ENCODE results near the gene DUSP7.
A peak's percentile ranks its signal among the peaks of the same experiment; 100 is the strongest.

Gene DUSP7

GRCh38 chr3:52068055-52068571, 11.7 kb upstream of the DUSP7 start:
- no peak for DNase-seq (ENCODE audit: low spot score)

DNA sequence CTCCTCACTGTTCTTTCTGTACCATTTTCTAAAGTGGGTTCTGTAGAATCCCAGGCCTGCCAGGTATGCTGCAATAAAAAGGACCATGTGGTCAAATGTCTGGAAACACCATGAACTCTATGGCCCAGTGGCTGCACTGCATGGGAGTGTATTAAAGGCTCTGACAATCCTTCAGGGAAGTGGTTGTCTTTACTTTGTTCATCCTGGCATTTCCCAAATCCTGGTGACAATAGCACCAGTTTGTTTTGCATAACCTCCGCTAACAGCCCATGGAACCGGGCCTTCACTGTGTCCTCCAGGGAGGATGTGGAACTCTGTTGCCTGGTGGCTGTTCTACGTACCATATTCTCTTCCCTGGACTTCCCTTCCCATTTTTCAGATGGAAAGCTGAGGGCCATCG, 11.2 kb upstream of the DUSP7 start:
- DNase-seq (ENCODE audit: low spot score): no peak

DNA sequence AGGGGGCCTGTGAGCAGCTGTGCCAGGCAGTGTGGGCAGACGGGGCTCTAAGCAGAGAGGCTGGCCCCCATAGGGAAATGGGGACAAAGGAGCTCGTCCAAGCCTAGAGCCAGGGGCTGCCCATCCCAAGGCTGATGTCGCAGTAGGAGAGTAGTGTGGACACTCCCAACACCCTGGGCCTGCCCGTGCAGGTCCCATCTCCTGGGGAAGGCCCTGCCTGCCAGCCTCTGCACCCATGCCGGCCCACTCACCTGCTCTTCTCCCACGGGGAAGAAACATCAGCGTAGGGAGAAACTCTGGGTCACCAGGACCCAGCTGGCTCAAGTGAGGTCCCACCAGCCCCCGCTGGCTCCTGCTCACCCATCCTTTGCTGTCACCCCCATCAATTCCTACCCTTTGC, 10.7 kb upstream of the DUSP7 start:
- no peak for DNase-seq (ENCODE audit: low spot score)

DNA sequence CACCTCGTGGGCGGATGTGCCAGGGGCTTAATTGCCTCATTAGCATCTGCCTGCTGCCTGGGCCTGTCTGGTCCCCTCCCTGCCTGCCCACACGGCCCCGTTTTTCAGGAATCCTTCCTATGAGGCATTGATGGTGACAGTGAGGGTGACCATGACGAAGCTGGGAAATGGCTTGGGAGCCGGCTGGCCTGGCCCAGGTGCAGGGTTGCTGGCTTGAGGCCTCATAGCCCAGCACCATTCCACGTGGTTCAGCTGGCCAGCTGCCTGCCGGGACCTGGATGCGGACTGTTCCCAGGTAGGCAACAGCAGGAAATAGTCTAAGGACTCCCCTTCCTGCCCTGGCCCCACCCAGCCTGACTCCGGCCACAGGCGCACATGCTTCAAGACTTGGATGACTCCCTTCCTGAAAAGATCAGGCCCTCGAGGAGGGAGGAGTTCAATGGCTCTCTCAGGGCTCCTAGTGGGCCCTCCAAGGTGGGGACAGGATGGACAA, 8.9 kb upstream of the DUSP7 start:
- no peak for DNase-seq (ENCODE audit: low spot score)

DNA sequence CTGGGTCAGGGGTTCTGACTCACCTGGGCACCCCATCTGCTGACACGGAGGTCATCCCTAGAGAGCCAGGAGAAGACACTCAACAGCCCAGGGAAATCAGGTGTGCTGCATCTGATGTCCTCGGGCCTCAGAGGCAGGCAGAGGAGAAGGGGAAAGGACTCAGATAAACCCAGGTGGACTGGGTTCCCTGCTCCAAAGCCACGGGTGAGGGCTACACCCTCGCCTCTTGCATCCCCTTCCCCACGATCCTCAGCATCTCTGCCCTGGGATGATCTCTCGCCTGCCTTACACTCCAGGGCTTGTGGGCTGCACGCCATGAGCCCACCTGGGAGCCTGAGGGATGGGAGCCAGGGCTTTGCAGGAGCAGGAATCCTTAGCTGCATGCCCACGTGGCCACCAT, 8.2 kb upstream of the DUSP7 start:
- no peak for DNase-seq (ENCODE audit: low spot score)

- DNase-seq (ENCODE audit: low spot score): no peak
Observed at GRCh38 chr3:52063026-52063723, 6.8 kb upstream of the DUSP7 start.

- DNase-seq (ENCODE audit: low spot score): peak; percentile 15
Observed at GRCh38 chr3:52062505-52062904, 6.1 kb upstream of the DUSP7 start.

- DNase-seq (ENCODE audit: low spot score): no peak
Observed at GRCh38 chr3:52061121-52061910, 4.9 kb upstream of the DUSP7 start.

DNA sequence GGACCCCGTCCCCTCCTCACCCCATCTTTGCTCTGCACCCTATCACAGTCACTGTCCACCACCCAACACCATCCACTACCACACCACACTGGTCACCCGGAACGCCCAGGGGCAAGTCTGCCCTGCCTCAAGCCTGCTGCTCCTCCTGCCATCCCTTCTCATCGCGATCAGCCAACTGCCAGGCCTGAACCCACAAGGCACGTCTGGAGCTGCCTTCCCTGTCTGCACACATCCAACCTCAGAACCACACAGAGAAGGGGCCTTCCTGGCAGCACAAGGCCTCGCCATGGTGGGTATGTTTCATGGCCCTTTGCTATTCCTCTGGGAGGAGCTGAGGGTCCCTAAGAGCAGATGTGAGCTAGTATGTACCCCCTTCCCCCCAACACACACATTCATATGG, 3.4 kb upstream of the DUSP7 start:
- no peak for DNase-seq (ENCODE audit: low spot score)

DNA sequence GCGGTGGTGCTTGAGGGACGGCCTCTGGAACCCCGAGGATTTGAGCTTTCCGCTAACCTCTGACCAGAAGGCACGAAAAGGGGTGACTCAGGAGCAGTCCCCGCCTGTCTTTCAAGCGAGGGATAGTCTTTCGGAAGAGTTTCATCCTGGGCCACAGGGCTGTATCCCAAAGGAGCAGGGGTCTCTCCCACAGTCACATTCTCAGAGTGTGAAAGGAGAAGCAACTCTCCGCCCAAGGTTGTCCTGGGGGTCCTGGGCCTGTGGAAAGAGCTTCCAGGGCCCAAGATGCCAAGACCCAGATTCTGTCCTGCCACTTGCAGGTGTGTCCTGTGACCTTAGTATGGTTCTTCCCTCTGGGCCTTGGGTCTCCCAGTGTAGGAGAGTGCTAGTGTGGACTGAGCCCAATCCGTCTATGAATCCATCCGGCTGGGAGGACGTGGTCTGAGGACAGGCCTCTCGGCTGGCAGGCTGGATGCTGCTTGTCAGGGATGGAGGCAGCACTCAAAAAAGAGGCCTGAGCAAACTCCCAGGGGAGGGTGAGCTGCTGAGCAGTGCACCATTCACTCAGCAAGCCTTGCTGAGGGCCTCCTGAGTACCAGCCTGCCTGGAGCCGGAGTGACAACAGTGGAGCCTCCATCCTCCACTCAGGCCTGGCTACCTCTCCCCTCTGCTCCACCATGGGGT, 1.6 kb upstream of the DUSP7 start:
- DNase-seq (ENCODE audit: low spot score): no peak

GRCh38 chr3:52056968-52057811, 819 bp upstream of the DUSP7 start:
- peak; percentile 100 for DNase-seq (ENCODE audit: low spot score)

GRCh38 chr3:52055537-52056351, 627 bp downstream of the DUSP7 start:
- DNase-seq (ENCODE audit: low spot score): peak; percentile 20

DNA sequence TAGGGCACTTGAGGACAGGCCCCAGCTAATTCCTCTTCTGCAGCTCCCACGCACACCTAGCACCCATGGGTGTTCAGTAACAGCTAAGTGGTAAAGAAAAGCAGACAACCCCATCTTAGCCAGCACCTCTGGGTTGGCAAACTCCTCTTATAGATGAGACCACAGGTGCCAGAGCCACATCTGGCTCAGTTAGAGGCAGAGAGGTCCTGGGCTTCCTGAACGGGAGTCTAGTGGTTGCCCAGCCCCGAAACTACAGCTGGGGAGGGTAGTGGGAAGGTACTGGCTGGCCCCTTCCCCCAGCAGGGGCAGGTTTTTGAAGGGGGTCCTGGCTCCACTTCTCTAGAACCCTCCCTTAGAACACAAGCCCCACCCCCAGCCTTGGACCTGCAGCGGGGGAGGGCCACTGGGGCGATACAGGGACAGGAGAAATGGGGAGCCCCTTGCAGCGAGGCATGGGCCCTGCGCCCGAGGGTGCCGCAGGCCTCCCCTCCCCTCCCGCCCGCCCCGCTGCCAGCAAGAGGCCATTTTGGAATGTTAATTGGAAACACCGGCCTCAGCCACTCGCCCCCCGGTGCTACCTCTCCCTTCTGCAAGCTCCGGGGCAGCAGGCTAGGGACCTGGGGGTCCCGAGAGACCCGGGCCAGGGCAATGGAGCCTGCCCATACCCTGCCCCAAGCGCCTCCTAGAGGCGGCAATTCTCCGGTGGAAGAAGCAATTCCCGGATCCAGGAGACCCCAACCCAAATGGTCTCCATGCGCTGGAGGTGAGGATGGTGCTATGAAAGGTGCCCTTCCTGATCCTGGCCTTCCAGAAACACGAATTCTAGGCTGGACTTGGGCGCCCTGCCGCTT, 1.5 kb downstream of the DUSP7 start:
- DNase-seq (ENCODE audit: low spot score): peak; percentile 9

DNA sequence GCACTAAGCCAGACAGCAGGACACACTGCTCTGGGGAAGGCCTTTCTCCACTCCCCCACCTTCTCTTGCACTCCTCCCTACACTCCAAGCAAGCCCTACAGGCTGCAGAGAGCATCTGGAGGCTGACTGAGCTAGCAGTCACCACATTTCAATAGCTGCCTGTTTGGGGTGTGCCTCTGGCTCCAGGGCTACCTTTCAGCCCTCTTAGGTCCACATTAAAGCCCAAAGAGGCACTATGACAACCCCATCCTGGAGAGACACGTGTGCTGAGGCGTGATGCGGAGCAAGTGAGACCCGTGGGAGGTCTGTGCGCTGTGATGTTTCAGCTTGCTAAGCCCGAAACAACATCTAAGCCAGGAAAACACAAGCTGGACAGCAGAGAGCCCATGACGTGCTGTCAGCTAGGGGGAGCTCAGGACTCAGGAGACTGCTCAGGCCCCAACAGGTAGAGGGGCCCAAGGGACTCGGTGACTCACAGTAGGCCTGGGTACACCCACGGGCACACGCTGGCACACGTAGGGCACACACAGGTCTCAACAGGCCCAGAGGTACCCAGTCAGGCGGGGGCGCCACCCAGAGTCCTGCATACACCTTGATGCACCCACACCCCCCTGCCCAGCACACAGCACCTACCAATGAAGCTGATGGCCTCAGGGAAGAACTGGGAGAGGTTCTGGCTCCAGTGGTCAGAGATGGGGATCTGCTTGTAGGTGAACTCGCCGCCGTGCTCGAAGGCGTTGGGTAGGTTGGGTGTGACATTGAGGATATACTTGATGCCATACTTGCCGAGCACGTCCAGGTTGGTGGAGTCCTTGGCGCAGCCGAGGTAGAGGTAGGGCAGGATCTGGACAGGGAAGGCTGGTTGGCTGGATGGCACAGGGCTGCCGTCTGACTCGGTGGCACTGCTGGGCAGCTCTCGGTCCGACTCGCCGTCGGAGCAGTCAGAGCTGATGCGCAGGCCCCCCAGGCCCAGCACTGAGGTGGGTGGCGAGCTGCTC, 2.8 kb downstream of the DUSP7 start:
- peak; percentile 47 for DNase-seq (ENCODE audit: low spot score)

- peak; percentile 55 for DNase-seq (ENCODE audit: low spot score)
Observed at GRCh38 chr3:52052831-52053306, 3.5 kb downstream of the DUSP7 start.

DNA sequence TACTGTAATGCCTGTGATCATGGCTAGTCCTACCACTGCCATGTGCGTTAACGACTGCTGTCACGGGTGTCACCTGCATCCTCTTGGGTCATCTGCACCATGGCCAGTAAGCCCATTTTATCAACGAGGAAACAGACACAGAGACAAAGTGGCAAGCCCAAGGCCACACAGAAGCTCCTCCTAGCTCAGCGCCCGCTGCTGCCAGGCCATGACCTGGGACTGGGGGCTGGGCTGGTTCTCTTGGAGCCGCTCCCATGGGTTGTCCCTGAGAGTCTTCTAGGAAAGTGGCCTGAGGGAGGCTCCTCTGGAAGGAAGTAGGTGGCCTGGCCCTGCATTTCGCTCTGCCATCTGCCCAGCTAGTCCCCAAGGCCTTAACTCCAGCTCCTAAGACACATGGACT, 4.9 kb downstream of the DUSP7 start:
- DNase-seq (ENCODE audit: low spot score): no peak

GRCh38 chr3:52050571-52050970, 5.8 kb downstream of the DUSP7 start:
- no peak for DNase-seq (ENCODE audit: low spot score)

DNA sequence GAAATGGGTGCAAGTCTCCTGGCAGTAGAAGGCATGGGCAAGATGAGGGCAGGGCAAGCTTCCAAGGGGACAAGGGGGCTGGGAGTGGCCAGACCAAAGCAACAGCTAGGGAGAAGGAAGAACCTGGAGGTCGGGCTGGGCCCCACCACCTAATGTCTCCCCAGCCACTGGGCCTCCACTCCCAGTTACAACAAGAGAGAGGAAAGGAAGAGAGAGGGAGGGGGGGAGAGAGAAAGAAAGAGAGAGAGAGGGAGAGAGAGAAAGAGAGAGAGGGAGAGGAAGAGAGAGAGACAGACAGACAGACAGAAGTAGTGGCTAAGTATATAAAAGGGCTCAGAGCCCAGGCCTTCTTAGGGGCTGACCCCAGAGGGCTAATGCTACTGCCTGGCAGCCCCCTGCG, 6.9 kb downstream of the DUSP7 start:
- DNase-seq (ENCODE audit: low spot score): no peak

Data from CD4-positive, alpha-beta T cell treated with Interleukin-15 for 4 hours (primary cell).